CD4-positive, alpha-beta T cell treated with Interleukin-15 for 1 hour (primary cell): Measurements from ENCODE around the gene SCAMP2.
A peak's percentile ranks its signal among the peaks of the same experiment; 100 is the strongest.

Experiments
- DNase-seq: peaks from one replicate; pipeline ENCODE4 v3.0.0-alpha.2; 2020

SCAMP2 gene

GRCh38 chr15:74815121-74815934, 57.8 kb downstream of the SCAMP2 start:
- no peak for DNase-seq

- DNase-seq: no peak
Observed at GRCh38 chr15:74812533-74812932, 60.6 kb downstream of the SCAMP2 start, which contains the start of gene LMAN1L. LMAN1L (plus strand) TSS chr15:74812835; CDS start chr15:74812855, 20 bp downstream.

GRCh38 chr15:74809956-74810355, 63.2 kb downstream of the SCAMP2 start:
- DNase-seq: no peak

- DNase-seq: no peak
Observed at GRCh38 chr15:74809242-74809641, 63.9 kb downstream of the SCAMP2 start.

GRCh38 chr15:74808840-74809229, 64.3 kb downstream of the SCAMP2 start:
- DNase-seq: no peak

GRCh38 chr15:74808078-74808839, 64.9 kb downstream of the SCAMP2 start:
- no peak for DNase-seq

GRCh38 chr15:74807282-74807681, 65.9 kb downstream of the SCAMP2 start:
- no peak for DNase-seq

- DNase-seq: no peak
Observed at GRCh38 chr15:74804935-74805334, 68.2 kb downstream of the SCAMP2 start.

GRCh38 chr15:74802862-74803447, 70.2 kb downstream of the SCAMP2 start:
- DNase-seq: no peak

GRCh38 chr15:74802290-74802689, 70.9 kb downstream of the SCAMP2 start:
- no peak for DNase-seq

- DNase-seq: no peak
Observed at GRCh38 chr15:74801311-74801997, 71.7 kb downstream of the SCAMP2 start.

GRCh38 chr15:74800559-74801094, 72.5 kb downstream of the SCAMP2 start:
- peak; percentile 52 for DNase-seq

- DNase-seq: peak; percentile 91
Observed at GRCh38 chr15:74799856-74800558, 73.2 kb downstream of the SCAMP2 start.

- peak; percentile 54 for DNase-seq
Observed at GRCh38 chr15:74799255-74799855, 73.8 kb downstream of the SCAMP2 start.

- DNase-seq: peak; percentile 34
Observed at GRCh38 chr15:74798388-74799254, 74.5 kb downstream of the SCAMP2 start.

- peak; percentile 26 for DNase-seq
Observed at GRCh38 chr15:74795966-74796625, 77.1 kb downstream of the SCAMP2 start.

GRCh38 chr15:74794970-74795349, 78.2 kb downstream of the SCAMP2 start:
- DNase-seq: no peak

GRCh38 chr15:74794248-74794969, 78.8 kb downstream of the SCAMP2 start:
- no peak for DNase-seq
